Activated gamma-delta T cell treated with anti-CD3 and anti-CD28 coated beads, Interleukin-2, amount 50 U/mL, for 16 hours (primary cell): ENCODE results near the gene PKNOX2.

Experiments used
- DNase-seq: peaks from one replicate; pipeline ENCODE4 v3.0.0-alpha.2; 2020; ENCODE audit warnings: low read depth

The PKNOX2 gene

GRCh38 chr11:125173027-125173426, 8.5 kb downstream of the PKNOX2 start:
- no peak for DNase-seq

DNA sequence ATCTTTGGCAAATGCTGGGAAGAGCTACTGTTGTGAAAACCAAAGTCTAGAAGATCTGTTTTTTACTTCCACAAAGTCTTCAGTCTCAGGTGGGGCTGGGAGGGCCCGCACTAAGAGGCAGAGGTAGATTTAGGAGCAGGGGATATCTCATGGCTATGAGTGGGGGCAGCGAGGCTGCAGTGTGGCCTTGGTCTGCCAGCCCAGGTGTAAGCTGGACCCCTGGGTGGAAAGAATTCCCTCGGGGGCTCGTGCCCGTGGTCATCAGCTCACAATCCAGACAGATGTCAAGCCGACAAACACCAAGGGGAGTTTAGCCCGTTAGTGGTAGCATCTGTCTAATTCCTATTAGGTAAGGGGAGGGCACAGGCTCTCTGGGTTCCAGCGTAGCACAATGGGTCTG, 9.0 kb downstream of the PKNOX2 start:
- no peak for DNase-seq

GRCh38 chr11:125174057-125174456, 9.5 kb downstream of the PKNOX2 start:
- no peak for DNase-seq

GRCh38 chr11:125174686-125175085, 10.1 kb downstream of the PKNOX2 start:
- DNase-seq: no peak

- DNase-seq: no peak
Measured at GRCh38 chr11:125175166-125175565, 10.6 kb downstream of the PKNOX2 start.

DNA sequence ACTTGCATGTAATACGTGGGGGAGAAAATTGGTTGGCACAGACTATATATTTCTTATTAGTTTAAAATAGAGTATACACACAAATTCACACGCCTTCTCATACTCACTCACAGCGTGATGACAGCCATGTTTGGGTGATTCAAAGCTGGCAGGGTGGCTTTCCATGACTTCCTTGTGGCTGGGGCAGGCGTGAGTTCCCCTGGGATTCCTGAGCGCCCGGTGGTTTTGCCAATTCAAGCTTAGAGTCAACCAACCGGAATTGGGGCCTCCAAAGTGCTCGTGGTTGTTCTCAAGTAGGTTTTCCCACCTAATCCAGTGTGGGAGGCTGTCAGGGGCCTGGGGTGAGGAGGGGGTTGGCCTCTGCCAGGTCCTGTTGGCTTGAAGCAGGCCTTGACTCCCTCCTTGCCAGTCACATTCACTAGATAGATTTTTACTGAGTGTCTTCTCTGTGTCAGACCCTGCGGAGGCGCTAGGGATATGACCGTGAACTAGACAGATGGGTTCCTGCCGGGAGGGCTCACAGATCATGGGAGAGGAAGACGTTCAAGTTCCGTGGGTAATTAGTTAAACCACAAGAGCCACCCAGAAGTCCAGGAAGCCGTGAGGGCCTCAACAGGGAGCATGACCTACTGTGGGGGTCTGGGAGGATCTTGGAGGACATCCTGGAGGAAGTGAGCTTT, 11.5 kb downstream of the PKNOX2 start:
- no peak for DNase-seq

GRCh38 chr11:125176866-125177265, 12.3 kb downstream of the PKNOX2 start:
- DNase-seq: no peak

- DNase-seq: no peak
Measured at GRCh38 chr11:125177543-125177942, 13.0 kb downstream of the PKNOX2 start.

DNA sequence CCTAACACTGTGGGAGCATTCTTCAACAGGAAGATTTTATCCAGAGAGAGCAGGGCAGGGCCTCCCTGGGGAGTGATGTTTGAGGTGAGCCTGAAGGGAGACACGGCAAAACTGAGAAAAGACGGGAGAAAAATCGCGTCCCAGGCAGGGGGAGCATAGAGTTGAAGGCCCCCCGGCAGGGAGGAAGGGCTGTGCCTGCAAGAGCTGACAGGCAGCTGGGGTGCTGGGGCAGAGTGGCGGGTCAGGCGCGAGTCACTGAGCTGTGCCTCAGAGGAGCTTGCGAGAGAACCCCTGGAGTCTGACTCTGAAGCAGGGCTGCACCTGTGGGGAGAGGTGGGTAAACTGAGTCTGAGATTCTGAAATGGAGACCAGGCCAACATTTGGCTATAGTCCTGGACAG, 14.8 kb downstream of the PKNOX2 start:
- DNase-seq: no peak

DNA sequence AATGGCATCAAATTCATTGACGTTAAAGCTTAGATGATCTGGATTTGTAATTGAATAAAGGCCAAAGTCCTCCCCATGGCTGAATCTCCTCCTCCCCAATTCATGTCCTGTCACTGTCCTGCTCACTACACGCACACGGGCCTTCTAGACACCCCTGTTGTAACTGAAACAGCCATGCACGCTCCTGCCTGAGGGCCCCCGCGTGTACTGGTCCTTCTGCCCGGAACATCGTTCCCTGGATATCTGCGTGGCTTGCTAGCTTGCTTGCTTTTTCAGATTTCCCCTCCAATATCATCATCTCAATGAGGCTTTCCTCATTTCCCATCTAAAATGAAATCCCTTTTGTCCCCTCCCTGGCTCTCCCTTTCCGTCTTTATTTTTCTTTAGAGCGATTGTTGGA, 15.3 kb downstream of the PKNOX2 start:
- DNase-seq: no peak

DNA sequence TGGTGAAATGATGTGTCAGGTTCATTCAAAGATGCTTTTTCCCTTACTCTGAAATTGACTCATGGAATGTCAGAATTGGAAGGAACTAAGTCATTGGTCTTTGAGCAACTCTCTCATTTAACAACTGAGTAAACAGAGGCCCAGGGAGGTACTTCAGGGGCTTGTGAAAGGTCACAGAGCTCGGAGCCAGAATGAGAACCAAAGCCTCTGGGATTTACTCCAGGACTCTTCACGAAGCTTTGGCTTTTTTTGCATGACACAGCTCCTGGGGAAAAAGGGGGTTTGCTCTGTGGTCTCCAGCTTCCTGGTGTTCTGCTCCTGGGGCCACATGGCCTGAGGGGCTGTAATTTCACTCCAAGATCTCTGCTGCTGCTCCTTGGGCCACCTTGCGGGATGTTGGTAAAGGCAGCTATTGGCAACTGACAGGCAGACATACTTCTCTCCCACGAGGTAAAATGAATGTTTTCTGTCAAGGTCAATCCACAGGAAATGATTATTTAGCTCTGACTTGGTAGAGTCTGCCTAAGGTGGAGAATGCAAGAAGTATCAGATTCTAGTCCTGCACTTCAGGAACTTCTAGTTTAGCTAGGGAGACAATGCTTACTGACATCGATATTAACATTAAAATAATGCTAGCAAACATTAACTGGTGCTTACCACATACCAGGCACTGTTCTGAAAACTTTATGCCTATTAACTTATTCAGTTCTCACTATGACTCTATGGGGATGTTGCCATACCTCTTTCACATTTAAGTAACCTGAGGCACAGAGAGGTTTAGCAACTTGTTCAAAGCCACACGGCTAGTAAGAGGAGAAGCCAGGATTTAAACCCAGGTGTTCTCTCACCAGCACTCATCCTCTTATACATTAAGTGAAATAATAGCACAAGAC, 16.1 kb downstream of the PKNOX2 start:
- DNase-seq: no peak

- no peak for DNase-seq
Measured at GRCh38 chr11:125182573-125182972, 18.0 kb downstream of the PKNOX2 start.

GRCh38 chr11:125183641-125184040, 19.1 kb downstream of the PKNOX2 start:
- DNase-seq: no peak

DNA sequence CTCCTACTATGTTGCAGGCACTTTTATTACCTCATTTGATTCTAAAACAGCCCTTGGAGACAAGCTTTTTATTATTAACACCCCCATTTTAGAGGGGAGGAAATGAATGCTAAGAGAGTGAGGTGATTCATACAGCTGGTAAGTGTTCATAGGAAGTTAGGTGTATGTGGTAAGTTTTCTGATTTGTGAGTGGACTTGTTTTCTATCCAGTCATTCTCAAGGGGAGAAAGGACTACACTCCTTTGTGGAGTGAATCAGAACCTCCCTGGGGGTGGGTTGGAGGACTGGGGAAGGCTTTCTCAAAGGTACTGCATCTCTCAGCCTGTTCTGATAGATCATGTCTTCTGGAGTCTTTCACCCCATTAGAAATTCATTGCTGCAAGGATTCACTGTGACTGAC, 23.5 kb downstream of the PKNOX2 start:
- DNase-seq: no peak

GRCh38 chr11:125190566-125190965, 26.0 kb downstream of the PKNOX2 start:
- no peak for DNase-seq

GRCh38 chr11:125192183-125192582, 27.6 kb downstream of the PKNOX2 start:
- no peak for DNase-seq

GRCh38 chr11:125192717-125193415, 28.3 kb downstream of the PKNOX2 start:
- DNase-seq: no peak

DNA sequence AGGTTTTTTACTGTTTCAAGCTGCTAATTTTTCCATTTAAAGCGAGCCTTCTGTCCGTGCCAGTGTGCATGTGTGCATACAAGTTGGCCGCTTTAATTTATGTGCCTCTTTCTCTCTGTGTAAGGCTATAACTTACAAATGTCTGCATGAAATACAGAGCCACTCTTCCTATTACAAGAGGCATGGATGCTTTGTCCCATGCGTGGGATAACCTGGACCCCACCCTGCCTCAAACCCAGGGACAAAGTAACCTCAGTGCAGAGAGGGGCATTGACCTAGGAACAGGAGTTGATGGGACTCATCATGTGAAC, 28.8 kb downstream of the PKNOX2 start:
- DNase-seq: no peak

DNA sequence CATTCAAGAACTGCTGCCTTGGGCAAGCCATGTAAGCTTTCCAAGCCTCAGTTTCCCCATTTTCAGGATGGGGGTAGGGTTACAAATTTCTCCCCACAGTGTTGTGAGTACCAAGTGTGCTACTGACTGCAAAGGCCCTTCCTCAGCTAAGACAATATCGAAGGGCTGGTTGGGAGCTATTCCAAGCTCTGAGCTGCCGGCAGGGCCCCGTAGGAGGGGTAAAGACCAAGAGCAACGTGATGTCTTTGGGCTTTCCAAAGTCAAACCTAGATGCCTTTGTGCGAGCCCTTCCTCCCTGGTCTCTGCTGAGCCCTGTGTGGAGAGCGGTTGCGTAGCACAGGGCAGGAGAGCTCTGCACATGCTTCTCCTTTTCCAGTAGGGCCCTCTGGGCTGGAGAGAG, 29.3 kb downstream of the PKNOX2 start:
- DNase-seq: no peak

DNA sequence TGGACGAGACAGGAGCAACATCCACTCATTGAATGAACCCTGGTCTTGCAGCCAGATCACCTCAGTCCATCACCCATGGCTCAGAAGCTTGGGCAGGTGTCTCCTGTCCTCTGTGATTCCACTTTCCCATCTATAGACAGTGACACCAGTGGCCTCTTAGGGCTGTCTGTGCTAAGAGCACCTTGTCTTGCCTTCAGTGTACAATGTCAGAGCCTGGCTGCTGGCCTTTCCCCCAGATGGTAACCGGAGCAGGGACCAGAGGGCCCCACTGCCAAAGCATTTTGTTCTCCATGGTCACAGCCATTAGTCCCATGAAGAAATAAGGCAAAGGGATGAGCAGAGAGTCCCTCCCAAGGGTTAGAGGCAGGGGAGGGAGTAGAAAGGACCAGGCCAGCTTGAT, 35.4 kb downstream of the PKNOX2 start:
- DNase-seq: no peak

GRCh38 chr11:125200441-125200840, 35.9 kb downstream of the PKNOX2 start:
- no peak for DNase-seq

- no peak for DNase-seq
Measured at GRCh38 chr11:125201525-125202141, 37.1 kb downstream of the PKNOX2 start.
